NCI-H524 (cell line): ENCODE results near the gene PACC1.

Source experiments
- DNase-seq, 2 experiments: peaks; one replicate each; lab custom pipeline; 2025; lab: John Stamatoyannopoulos, UW

The PACC1 gene

GRCh38 chr1:212437179-212437798 is 22.6 kb upstream of the PACC1 start:
- no peak for DNase-seq

- DNase-seq = no peak
These were observed 20.3 kb upstream of the PACC1 start for GRCh38 chr1:212434992-212435391.

GRCh38 chr1:212433577-212434462 is 19.1 kb upstream of the PACC1 start:
- peak; percentile 3 to 35 for DNase-seq

- peak; percentile 14 to 73 for DNase-seq
These were observed 18.2 kb upstream of the PACC1 start, which contains the start of gene NENF for GRCh38 chr1:212432661-212433576. TSS of gene NENF (plus strand) at chr1:212432920. CDS start at chr1:212432944, 24 bp downstream.

GRCh38 chr1:212432272-212432660 is 17.6 kb upstream of the PACC1 start:
- no peak for DNase-seq

GRCh38 chr1:212431644-212432043 is 17.0 kb upstream of the PACC1 start:
- no peak for DNase-seq

GRCh38 chr1:212430955-212431394 is 16.3 kb upstream of the PACC1 start:
- DNase-seq = no peak

- no peak for DNase-seq
These were observed 15.7 kb upstream of the PACC1 start for GRCh38 chr1:212430416-212430815.

- no peak for DNase-seq
These were observed 13.8 kb upstream of the PACC1 start for GRCh38 chr1:212428496-212428895.

- no peak for DNase-seq
These were observed 9.2 kb upstream of the PACC1 start for GRCh38 chr1:212423879-212424278.

GRCh38 chr1:212421165-212421564 is 6.5 kb upstream of the PACC1 start:
- DNase-seq = no peak

GRCh38 chr1:212415107-212415841 is 588 bp upstream of the PACC1 start:
- DNase-seq = no peak

GRCh38 chr1:212413902-212414327 is 771 bp downstream of the PACC1 start:
- no peak for DNase-seq

GRCh38 chr1:212412374-212412773 is 2.3 kb downstream of the PACC1 start:
- no peak for DNase-seq

GRCh38 chr1:212410231-212410820 is 4.4 kb downstream of the PACC1 start:
- no peak for DNase-seq

GRCh38 chr1:212402666-212403321 is 11.9 kb downstream of the PACC1 start:
- no peak for DNase-seq

- DNase-seq = no peak
These were observed 12.7 kb downstream of the PACC1 start for GRCh38 chr1:212401838-212402582.

- no peak for DNase-seq
These were observed 13.6 kb downstream of the PACC1 start for GRCh38 chr1:212401042-212401441.

- DNase-seq = no peak
These were observed 17.5 kb downstream of the PACC1 start for GRCh38 chr1:212397171-212397570.

GRCh38 chr1:212396638-212397037 is 18.0 kb downstream of the PACC1 start:
- no peak for DNase-seq
